T-helper 2 cell treated with Interferon-gamma antibody and Interleukin-4, amounts not matched to agents 100 ng/mL and 5 ng/mL, for 36 hours (primary cell): ENCODE data around the gene PSD4. TPM values are rescaled to one million over a fixed set of nuclear protein-coding genes. Genes with fewer than 3 reads are reported as not detected.

Source experiments
- intact Hi-C: fragments of 100-400 bp; cut with micrococcal nuclease; formaldehyde crosslinking; loops from one replicate; pipeline ENCODE4 v1.15.1; 2023
- total RNA-seq: library from RNA; stranded (reverse); gene quantifications from 2 replicates; pipeline ENCODE4 v1.2.3, GENCODE V29; 2022

PSD4 gene
- total RNA-seq, 1 donor from 2014 or later: 302 TPM

GRCh38 chr2:113219092-113219441, 45.3 kb downstream of the PSD4 start:
- intact Hi-C loops: no loop called here

- intact Hi-C loops: no loop called here
Measured at GRCh38 chr2:113219525-113219888, 45.7 kb downstream of the PSD4 start.

GRCh38 chr2:113219889-113220641, 46.3 kb downstream of the PSD4 start:
- intact Hi-C loops: no loop called here

- intact Hi-C loops: no loop called here
Measured at GRCh38 chr2:113220970-113221708, 47.4 kb downstream of the PSD4 start.

- intact Hi-C loops: no loop called here
Measured at GRCh38 chr2:113221846-113222245, 48.1 kb downstream of the PSD4 start.

- intact Hi-C loops: no loop called here
Measured at GRCh38 chr2:113223813-113224212, 50.0 kb downstream of the PSD4 start.

- intact Hi-C loops: no loop called here
Measured at GRCh38 chr2:113224647-113225236, 51.0 kb downstream of the PSD4 start.

GRCh38 chr2:113225263-113226259, 51.8 kb downstream of the PSD4 start:
- intact Hi-C loops: no loop called here

- intact Hi-C loops: no loop called here
Measured at GRCh38 chr2:113226462-113226861, 52.7 kb downstream of the PSD4 start.

GRCh38 chr2:113227290-113227689, 53.5 kb downstream of the PSD4 start:
- intact Hi-C loops: no loop called here

- intact Hi-C loops: no loop called here
Measured at GRCh38 chr2:113227698-113228097, 53.9 kb downstream of the PSD4 start.

- intact Hi-C loops: no loop called here
Measured at GRCh38 chr2:113228351-113228750, 54.6 kb downstream of the PSD4 start.

- intact Hi-C loops: no loop called here
Measured at GRCh38 chr2:113228991-113229716, 55.4 kb downstream of the PSD4 start.

- intact Hi-C loops: no loop called here
Measured at GRCh38 chr2:113229795-113230194, 56.0 kb downstream of the PSD4 start.

- intact Hi-C loops: no loop called here
Measured at GRCh38 chr2:113230531-113230930, 56.8 kb downstream of the PSD4 start.

- intact Hi-C loops: no loop called here
Measured at GRCh38 chr2:113231064-113231463, 57.3 kb downstream of the PSD4 start.

- intact Hi-C loops: no loop called here
Measured at GRCh38 chr2:113232123-113232522, 58.4 kb downstream of the PSD4 start.

GRCh38 chr2:113232740-113233139, 59.0 kb downstream of the PSD4 start:
- intact Hi-C loops: no loop called here

GRCh38 chr2:113233593-113234550, 60.1 kb downstream of the PSD4 start:
- intact Hi-C loops: no loop called here
